ENCODE results near the gene PLB1.

The PLB1 gene

DNA sequence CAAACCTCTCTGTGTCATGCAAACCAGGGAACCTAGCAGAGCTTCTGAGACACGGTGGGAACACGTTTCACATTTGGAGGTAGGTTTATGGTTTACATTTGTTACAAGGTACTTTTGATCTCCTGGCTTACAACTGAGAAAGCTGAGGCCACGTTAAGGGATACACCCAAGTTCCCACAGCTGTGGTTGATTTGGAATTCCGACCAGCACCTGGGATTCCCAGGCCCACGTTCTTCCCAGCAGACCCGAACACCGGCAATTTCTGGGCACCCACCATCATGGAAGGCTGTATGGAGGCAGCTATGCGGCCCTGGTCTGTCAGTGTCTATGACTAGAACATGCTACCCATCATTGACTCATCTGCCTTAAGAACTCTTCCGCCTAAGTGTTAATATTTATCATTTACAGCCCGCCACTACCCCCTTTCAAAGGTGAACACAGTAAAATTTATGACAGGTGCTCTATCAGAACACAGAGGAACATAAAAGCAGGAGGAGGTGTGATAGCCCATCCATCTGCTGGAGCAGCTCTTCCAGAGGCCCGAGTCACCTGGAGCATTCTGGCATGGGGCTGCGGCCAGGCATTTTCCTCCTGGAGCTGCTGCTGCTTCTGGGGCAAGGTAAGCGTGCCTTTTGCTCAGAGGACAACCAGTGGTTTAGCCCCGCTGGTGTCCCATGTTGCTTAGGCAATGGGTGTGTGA, at the start of gene PLB1:
Gene PLB1 (plus strand): TSS at position 510 of the 700 bp plus-strand sequence. CDS start 55 bp downstream, at position 565.
- no peak for DNase-seq (ENCODE audit: low read depth, low spot score)

- no peak for DNase-seq (ENCODE audit: low read depth, low spot score)
Measured at GRCh38 chr2:28446531-28446930, 49.3 kb upstream of the PLB1 start.

- no peak for DNase-seq (ENCODE audit: low read depth, low spot score)
Measured at GRCh38 chr2:28447086-28447485, 48.8 kb upstream of the PLB1 start.

DNA sequence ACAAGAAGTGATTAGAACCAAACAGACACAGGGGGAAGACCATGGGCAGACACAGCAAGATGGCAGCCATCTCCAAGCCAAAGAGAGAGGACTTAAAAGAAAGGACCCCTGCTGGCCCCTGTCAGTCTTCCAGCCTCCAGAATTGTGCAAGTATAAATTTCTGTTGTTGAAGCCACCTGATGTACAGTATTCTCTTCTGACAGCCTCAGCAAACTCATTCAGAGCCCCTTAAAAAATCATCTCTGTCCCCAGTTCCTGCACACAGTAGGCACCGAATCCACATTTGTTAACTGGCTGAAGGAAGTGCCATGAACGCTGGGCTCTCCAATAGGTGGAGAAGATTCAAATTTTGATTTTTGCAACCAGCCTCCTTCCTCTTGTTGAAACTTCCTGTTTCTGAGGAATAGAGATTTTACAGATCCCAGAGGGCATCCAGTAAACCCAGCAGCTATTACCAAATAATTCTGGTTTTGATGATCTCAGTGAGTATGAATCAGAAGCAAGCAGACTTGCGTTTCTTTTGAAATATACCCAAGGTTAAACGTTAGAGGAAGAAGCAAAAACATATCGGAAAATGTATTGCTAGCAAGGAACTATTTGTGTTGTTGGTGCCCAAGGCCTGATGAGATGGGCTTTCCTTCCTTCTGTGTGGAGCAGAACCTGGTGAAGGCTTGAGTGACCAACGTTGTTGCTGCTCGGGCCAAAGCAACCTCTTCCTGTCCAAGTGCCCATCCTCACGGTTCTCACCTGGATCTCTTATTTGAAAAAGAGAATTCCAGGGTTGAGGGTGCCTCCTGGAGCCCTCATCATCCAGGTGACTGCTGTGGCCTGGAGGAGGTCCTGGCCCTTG, 47.7 kb upstream of the PLB1 start:
- DNase-seq (ENCODE audit: low read depth, low spot score) = no peak

- no peak for DNase-seq (ENCODE audit: low read depth, low spot score)
Measured at GRCh38 chr2:28448793-28449100, 47.1 kb upstream of the PLB1 start.

DNA sequence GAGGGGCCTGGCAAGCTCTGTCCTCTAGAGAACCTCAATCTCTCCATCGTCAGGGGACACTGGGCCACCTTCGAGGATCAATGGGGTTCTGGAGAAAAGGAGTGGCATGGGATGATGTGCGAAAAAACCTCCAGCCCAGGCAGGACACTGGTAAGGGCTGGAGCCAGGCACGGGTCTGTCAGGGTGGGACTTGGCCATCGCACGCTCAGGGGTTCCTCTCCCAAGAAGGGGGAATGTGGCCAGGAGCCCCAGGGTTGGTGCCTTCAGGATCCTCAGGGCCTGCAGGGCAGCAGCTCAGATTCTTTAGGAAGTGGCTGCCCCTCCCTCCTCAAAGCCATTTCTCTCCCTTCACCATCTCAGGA, 46.8 kb upstream of the PLB1 start:
- DNase-seq (ENCODE audit: low read depth, low spot score) = no peak

- DNase-seq (ENCODE audit: low read depth, low spot score) = no peak
Measured at GRCh38 chr2:28449488-28450395, 46.1 kb upstream of the PLB1 start.

DNA sequence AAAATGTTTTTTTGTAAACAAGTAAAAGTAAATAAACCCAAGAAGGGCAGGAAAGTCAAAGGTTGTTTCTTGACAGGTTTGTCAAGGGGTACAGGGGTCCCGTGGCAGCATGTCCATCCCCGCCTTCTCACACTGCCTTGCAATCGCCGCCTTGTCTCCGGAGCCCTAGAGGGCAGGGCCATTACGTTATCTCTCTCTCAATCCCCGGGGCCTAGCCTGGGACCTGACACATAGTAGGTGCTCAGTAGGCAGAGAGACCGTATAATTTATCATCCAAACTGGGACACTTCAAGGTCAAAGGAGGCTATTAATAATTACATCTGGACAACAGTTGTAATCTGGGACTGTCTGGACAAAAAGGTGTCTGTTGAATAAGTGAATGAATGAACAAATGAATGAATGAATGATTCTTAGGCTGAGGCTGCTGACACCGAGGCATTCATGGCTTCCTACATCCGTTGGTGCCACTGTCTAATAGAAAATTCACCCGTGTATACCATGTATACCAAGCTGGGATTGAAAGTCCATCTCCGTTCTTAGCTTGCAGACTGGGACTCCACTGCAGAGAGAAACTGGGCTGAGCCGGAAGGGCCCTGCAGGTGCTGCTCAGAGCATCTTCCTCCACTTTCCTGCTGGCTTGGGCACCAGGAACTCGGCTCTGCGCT, 44.8 kb upstream of the PLB1 start:
- no peak for DNase-seq (ENCODE audit: low read depth, low spot score)

- no peak for DNase-seq (ENCODE audit: low read depth, low spot score)
Measured at GRCh38 chr2:28451793-28452533, 43.9 kb upstream of the PLB1 start.

- peak; percentile 25 for DNase-seq (ENCODE audit: low read depth, low spot score)
Measured at GRCh38 chr2:28452534-28453081, 43.3 kb upstream of the PLB1 start.

DNA sequence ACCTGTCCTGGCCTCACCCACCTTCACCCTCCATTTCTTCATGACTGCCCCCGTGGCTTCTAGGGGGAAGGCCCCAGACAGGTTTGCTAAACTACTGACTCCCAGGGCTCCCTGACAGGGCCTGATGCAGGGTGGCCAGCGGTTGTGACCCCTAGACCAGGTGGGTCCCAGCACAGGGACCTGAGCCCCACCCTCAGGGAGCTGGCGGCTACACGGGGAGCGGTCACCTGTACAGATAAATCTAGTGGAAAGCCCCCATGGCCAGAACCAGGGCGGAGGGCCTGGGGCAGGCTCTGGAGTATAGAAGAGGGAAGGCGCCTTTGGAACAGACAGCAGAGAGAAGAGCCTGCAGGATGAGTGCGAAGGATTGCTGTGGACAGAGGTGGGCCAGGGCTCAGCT, 42.5 kb upstream of the PLB1 start:
- DNase-seq (ENCODE audit: low read depth, low spot score) = no peak

DNA sequence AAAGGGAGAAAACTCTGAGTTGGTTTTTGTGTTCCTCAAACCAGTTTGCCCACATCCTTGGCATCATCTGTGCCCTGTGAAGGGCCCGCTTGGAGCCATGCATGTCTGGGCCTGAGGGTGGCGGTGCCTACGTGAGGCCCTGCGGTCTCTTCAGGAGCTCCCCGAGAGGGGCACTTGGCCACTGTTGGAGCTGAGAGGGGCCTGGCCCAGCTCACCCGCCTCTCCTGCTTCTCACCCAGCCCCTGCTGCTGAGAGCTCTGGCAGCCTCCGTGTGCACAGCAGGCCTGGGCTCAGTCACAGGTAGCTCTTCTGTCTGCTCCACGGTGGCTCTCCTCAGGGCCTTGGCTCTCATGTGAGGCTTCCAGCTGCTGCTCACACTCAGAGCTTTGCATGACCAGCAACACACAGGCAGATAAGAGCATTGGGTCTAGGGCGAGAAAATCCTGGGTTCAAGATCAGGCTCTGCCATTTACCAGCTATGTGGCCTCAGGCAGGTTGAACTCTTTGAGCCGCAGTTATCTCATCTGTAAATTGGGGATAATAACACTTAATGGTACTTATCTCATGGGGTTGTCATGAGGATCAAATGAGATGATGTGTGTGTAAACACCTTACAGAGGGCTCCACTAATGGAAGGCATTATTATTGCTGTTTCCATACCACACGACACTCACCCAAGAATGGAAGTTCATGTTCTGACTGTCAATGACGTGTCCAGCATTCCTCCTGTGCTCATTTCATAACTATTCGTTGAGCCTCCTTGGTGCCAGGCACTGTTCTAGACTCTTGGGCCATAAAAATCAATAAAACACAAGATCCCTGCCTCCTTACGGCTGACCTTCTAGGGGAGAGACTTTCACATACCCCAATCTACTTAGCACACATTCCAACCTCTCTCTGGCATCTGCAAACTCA, 41.6 kb upstream of the PLB1 start:
- no peak for DNase-seq (ENCODE audit: low read depth, low spot score)

- DNase-seq (ENCODE audit: low read depth, low spot score) = no peak
Measured at GRCh38 chr2:28457237-28457636, 38.6 kb upstream of the PLB1 start.

GRCh38 chr2:28461056-28461455, 34.8 kb upstream of the PLB1 start:
- DNase-seq (ENCODE audit: low read depth, low spot score) = no peak

GRCh38 chr2:28462122-28462521, 33.7 kb upstream of the PLB1 start:
- no peak for DNase-seq (ENCODE audit: low read depth, low spot score)

GRCh38 chr2:28463211-28463816, 32.5 kb upstream of the PLB1 start:
- no peak for DNase-seq (ENCODE audit: low read depth, low spot score)

- no peak for DNase-seq (ENCODE audit: low read depth, low spot score)
Measured at GRCh38 chr2:28463893-28464292, 32.0 kb upstream of the PLB1 start.

DNA sequence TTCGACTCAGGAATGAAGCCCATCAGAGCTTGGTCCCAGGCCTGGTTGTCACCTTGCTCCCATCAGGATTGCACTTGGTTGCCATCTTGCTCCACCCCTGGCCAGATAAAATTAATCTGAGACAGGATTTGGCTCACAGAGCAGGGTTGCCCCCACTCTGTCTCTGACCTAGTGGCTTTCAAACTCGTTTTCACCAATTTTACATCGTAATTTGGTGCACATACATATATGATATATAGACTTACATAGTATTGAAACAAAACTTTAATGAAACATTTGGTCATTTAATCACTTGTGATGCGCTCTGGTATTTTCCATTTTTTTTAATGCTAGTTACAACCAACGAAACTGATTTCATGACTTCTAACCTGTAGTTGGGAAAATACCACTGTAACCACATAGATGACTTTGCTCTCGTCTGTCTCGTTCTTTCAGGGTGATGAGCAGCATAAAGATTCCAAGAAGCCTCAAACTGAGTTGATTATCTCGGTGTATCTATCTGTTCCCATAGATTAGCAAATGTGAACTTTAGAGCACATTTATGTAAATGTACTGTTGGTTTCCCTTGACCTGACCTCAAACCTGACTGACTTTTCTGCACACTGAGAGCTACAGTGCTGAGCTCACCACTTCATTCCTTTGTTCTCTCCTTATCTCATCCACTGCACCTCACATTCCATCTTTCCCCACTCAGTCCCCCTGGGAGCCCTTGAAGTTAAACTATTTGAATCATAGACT, 30.5 kb upstream of the PLB1 start:
- no peak for DNase-seq (ENCODE audit: low read depth, low spot score)

DNA sequence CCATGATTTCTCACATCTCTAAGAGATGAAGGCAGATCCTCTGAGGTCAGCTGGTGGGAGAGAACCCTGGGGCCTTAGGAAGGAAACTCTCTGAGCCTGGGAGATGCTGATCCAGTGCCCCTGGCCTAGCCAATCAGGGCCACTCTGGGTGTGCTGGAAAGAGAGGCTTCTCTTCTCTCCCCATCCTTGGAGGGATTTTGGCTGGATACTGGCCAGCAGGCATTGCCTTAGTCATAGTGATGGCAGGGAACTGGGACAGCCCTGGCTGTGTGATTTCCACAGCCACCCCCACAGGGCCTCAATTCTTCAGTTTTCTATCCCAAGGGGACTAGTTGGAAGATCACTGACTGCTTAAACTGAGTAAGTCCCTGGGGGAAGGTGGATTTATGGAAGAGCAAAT, 26.6 kb upstream of the PLB1 start:
- no peak for DNase-seq (ENCODE audit: low read depth, low spot score)
